Right kidney (tissue), 1 donor: ENCODE results near the gene RCL1.
"Not testable (repeated sequence)": the region's sequence is repeated elsewhere in the genome, so short reads cannot be mapped to it uniquely, and the experiment has no call there.

Experiments used
- DNase-seq: peaks from one replicate; pipeline ENCODE4 v3.0.0-alpha.2; 2016

RCL1 gene

GRCh38 chr9:4883326-4883873 is 90.7 kb downstream of the RCL1 start:
- no peak for DNase-seq

- DNase-seq, result peak; percentile 34
Observed at GRCh38 chr9:4886698-4887097, 94.0 kb downstream of the RCL1 start.

DNA sequence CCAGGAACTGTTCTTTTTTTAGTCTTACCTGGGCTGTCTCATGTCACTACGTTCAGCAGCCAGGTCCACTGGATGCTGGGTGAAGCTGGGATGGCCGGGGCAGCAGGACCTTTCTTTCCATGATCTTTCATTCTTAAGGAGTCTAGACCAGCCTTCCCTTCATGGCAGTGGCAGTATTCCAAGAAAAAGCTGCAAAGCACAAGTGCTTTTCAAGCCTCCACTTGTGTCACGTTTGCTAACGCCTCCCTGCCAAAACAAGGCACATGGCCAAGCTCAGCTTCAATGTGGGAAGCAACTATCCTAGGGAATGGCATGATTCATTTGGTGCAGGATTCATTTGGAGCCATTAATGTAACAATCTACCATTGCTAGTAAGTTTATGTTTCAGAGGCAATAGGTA is 94.8 kb downstream of the RCL1 start:
- no peak for DNase-seq

- DNase-seq, result no peak
Observed at GRCh38 chr9:4890242-4890641, 97.5 kb downstream of the RCL1 start.

DNA sequence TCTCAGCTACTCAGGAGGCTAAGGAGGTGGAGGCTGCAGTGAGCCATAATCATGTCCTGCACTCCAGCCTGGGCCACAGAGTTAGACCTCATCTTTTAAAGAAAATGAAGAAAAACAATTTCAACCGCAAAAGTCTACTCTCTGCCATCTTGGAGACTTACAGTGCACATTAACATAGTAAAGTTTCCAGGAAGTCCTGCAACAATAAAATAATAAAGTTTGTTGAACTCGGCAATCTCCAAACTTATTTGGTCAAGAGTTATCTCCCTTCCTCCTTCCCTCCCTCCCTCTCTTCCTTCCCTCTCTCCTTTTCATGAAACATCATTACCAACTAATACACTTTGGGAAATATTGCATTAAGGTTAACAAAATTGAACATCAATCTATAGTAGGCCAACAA is 98.2 kb downstream of the RCL1 start:
- DNase-seq, result no peak

GRCh38 chr9:4891674-4892073 is 98.9 kb downstream of the RCL1 start:
- no peak for DNase-seq

- no peak for DNase-seq
Observed at GRCh38 chr9:4892501-4893194, 99.9 kb downstream of the RCL1 start.

- DNase-seq, result no peak
Observed at GRCh38 chr9:4894076-4894475, 101.3 kb downstream of the RCL1 start.

- not testable (repeated sequence) for DNase-seq
Observed at GRCh38 chr9:4899853-4900252, 107.1 kb downstream of the RCL1 start.

DNA sequence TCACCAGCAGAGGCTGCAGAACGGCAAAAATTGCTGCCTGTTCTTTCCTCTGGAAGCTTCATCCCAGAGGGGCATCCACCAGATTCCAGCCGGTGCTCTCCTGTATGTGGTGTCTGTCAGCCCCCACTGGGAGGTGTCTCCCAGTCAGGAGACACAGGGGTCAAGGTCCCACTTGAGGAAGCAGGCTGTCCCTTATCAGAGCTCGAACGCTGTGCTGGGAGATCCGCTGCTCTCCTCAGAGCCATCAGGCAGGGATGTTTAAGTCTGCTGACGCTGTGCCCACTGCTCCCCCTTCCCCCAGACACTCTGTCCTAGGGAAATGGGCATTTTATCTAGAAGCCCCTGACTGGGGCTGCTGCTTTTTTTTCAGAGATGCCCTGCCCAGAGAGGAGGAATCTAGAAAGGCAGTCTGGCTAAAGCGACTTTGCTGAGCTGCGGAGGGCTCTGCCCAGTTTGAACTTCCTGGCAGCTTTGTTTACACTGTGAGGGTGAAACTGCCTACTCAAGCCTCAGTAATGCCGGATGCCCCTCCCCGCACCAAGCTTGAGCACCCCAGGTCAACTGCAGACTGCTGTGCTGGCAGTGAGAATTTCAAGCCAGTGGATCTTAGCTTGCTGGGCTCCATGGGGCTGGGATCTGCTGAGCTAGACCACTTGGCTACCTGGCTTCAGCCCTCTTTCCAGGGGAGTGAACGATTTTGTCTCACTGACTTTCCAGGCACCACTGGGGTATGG is 108.8 kb downstream of the RCL1 start:
- DNase-seq, result peak; percentile 38

- DNase-seq, result no peak
Observed at GRCh38 chr9:4902135-4902475, 109.4 kb downstream of the RCL1 start.

- DNase-seq, result no peak
Observed at GRCh38 chr9:4904322-4905134, 111.8 kb downstream of the RCL1 start.

DNA sequence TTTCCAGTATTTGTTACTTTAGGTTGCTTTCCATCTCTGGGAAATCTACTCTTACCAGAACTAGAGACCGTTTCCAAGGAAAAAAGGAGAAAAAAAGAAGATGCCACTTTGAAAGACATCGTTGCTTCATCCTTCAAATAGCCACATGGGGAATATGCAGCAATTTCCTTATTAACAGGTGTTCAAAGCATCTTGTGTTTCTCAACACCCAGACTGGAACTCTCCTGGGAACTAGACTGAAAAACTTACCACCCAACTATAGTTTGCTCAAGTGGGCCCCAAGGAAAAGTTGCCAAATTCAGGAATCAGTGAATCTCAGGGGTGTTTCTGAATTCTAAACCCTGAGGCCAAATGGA is 112.4 kb downstream of the RCL1 start:
- no peak for DNase-seq
